ENCODE measurements around the gene HSCB.

DNA sequence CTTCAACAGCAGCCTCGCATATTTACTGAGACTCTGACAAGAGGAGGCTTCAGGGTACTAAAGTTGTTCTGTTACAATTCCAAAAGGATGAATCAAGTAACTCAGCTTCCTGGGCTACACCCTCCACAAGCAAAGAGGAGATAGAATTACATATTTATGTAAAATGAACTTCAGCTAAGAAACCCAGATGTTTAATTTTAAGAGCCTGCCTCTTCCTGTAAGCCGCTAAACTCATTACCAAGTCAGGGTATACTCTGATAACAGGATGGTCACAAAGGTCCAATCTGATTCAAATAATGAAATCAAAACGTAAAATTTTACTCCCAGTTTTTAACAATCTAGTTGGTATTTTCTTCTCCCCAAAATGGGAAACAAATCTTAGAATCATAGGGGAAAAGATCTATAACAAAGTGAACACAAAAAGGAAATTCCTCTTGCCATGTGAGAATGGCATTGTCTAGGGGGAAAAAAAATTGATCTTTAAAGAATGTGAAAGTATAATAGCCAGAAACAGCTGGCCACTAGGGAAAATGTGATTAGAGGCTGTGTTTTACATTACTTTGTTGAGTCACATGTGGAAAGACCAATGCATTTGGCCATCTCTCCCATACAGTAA lies 31.2 kb upstream of the HSCB start:
- no peak for TF ChIP-seq EZH2 (IDR thresholded peaks at IDR 0.05; ENCODE audit: borderline replicate concordance, low read depth, low read length, poor library complexity, severe bottlenecking)
- TF ChIP-seq, protein P1, sequence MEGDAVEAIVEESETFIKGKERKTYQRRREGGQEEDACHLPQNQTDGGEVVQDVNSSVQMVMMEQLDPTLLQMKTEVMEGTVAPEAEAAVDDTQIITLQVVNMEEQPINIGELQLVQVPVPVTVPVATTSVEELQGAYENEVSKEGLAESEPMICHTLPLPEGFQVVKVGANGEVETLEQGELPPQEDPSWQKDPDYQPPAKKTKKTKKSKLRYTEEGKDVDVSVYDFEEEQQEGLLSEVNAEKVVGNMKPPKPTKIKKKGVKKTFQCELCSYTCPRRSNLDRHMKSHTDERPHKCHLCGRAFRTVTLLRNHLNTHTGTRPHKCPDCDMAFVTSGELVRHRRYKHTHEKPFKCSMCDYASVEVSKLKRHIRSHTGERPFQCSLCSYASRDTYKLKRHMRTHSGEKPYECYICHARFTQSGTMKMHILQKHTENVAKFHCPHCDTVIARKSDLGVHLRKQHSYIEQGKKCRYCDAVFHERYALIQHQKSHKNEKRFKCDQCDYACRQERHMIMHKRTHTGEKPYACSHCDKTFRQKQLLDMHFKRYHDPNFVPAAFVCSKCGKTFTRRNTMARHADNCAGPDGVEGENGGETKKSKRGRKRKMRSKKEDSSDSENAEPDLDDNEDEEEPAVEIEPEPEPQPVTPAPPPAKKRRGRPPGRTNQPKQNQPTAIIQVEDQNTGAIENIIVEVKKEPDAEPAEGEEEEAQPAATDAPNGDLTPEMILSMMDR (conservative IDR thresholded peaks at IDR 0.05; ENCODE audit: low read depth, low read length) = no peak
